ENCODE results near the gene PRMT7.
A peak's percentile ranks its signal among the peaks of the same experiment; 100 is the strongest.

Gene PRMT7, protein sequence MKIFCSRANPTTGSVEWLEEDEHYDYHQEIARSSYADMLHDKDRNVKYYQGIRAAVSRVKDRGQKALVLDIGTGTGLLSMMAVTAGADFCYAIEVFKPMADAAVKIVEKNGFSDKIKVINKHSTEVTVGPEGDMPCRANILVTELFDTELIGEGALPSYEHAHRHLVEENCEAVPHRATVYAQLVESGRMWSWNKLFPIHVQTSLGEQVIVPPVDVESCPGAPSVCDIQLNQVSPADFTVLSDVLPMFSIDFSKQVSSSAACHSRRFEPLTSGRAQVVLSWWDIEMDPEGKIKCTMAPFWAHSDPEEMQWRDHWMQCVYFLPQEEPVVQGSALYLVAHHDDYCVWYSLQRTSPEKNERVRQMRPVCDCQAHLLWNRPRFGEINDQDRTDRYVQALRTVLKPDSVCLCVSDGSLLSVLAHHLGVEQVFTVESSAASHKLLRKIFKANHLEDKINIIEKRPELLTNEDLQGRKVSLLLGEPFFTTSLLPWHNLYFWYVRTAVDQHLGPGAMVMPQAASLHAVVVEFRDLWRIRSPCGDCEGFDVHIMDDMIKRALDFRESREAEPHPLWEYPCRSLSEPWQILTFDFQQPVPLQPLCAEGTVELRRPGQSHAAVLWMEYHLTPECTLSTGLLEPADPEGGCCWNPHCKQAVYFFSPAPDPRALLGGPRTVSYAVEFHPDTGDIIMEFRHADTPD

DNA sequence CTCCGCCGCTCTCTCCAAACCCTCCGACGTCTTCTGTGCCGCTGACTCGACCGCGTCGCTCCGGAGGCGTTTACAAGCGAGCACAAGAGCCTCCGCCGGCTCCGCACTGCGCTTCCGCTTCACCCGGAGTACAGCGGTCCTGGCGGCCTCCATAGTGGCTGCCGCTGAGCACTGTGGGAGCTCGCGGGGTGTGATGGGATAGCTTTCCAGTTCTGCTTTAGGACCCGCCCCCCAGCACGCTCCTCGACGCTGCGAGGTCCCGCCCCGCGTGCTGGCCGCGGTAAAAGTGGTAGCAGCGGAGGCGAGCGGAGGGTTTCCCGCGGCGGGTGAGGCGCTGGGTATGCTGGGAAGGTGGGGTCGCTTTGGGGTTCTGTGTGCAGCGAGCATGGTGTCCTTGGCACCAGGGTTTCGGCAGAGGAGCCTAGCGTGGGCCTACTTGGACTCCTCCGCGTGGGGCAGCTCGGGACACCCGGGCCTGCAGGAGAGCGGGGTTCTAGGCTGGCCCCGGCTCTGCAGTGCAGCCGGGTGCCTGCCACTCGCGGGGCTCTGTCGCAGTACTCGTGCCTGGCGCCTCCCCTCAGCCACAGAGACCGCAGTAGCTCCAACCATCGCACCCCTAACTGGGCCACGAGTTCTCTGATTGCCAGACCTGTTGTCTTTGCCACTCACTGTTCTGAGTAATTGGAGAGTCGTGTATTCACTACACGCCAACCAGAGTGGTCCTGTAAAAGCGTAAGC lies at the start of gene PRMT7, which contains the start of gene SLC7A6OS:
Gene PRMT7, plus strand, starts transcription at position 246 of the 738 bp plus-strand sequence. CDS start 4,961 bp downstream, outside the sequence.
Gene SLC7A6OS, minus strand, starts transcription at position 173 of the 738 bp plus-strand sequence. Its CDS starts 20 bp downstream, at position 153.
- DNase-seq (ENCODE audit: low spot score) = peak; percentile 79
- peak; percentile 57 for FAIRE-seq

DNA sequence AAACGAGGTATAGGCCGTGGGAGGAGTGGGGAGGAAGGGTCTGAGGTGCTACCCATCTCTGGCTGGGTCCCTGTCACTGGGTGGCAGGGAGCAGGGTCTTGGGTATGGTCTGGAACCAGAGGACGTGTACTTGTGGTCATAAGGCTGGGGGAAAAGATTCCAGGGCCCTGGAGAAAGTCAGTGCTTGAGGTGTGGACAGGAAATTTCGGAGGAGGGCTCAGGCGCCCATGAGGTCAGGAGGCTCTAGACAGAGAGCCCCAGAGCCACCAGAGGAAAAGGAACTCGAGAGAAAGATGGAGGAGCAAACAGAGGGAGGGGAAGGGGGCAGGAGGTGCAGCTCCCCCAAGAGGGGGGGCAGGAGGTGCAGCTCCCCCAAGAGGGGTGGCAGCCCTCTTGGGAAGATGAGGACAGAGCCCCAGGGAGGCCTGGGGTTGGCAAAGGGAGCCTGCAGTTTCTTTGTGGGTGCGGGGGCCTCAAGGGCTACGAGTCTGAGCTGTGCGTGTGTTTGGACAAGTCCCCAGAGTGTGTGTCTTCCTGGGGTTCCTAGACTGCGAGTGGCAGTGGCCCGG lies 47.2 kb upstream of the PRMT7 start:
- FAIRE-seq (no peak), DNase-seq (ENCODE audit: low spot score) (no peak)

DNA sequence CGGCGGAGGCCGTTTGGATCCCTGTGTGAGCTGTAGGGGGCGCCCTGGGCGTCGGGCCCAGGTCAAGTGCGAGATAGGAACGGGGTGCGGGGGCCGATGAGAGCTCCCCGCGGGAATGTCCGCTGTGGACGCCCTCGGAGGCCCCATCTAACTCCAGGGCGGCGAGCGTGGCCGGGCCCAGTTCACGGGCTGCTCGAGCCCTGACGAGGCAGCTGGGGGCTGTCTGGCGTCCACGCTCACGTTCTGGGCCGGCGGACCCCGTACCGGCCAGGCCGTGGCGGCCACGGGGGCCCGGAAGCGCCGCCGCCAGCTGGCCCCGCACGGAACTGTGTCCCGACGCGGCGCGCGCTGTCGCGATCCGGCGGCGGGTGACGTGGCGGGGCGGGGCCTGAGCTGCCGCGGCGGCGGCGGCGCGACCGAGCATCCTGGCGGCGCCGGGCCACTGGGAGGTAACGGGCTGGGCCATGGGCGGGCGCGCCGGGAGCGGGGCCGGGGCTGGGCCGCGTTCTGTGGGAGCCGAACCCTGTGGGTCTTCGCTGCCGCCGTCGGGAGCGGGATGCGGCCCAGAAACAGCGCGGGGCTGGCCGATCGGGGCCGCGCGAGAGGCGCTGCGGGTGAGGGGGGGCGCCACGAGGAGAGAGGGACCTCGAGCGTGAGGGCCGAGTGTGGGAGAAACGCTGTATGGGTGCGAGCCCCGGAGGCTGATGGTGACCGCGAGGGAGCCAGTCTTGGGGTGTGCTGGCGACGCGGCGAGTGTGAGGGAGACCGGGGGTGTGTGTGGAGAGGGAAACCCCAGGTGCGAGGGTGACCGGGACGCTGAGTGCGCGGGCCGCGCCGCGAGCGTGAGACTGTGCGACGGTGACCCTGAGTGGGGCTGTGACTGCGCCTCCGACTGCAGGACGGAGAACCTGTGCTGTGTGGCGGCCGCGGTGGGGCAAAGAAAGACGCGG lies 46.4 kb upstream of the PRMT7 start, which contains the start of gene SLC7A6:
Gene SLC7A6, plus strand, starts transcription at position 399 of the 950 bp plus-strand sequence. CDS start 10,201 bp downstream, outside the sequence.
- DNase-seq (ENCODE audit: low spot score) = peak; percentile 56
- FAIRE-seq = no peak

DNA sequence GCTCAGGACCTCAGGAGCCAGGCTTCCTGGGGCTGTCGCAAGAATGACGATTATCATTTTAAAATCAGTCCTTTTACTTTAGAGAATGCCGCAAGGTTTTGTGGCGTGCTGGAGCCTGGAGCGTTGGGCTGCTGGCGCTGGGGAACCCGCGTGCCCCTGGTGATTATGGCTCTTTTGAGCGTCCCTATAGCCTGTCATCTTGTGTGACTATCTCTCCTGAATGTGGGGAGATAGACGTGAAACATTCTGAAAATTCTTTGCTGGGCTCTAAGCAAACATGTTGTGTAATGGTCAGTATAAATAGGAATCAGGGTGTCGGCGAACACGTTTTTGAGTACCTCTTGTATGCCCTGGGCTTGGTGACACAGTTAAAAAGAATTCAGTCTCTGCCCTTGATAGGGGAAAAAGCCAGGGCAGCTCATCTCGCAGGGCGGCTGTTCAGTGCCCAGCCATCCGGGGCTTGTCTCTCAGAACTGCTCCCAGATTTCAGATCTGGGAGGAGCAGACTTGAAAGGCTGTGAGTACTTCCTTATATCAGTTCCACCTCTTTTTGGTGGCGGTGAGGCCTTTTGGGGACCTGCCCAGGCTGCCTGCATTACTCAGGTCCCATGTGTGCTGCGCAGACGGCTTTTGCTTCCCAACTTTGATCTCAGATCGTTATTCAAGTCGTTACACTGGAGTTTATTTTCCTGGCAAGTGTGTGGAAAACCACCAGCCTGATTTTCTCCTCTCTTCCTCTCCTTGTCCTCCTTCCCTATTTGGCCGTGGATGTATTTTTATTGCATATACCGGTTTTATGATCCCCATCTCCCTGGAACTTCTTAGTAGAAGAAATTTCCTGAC lies 45.5 kb upstream of the PRMT7 start:
- FAIRE-seq (peak; percentile 65), DNase-seq (ENCODE audit: low spot score) (peak; percentile 87)

DNA sequence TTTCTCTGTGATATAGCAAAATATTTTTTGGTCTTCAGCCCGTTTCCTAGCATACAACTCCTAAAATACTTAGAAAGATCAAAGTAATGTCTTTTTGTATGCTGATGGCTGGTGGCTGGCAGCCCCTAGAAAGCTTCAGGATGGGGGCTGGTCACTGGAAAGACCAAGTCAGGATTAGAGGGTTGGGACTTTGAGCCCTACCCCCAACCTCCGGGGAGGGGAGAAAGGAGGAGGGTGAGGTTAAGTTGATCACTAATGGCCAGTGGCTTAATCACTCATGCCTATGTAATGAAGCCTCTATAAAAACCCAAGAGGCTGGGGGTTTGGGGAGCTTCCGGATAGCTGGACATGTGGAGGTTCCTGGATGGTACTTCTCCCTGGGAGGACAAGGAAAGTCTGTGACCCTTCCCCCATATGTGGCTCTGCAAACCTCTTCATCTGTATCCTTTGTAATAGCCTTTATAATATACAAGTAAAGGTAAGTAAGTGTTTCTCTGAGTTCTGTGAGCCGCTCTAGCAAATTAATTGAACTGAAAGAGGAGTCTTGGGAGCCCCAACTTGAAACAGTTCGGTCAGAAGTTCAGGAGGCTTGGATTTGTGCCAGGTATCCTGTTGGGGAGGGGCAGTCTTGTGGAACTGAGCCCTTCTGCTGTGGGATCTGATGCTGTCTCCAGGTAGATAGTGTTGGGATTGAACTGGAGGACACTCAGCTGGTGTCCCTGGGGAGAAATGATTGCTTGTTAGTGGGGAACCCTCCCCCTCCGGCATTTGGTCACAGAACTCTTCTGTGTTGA lies 43.0 kb upstream of the PRMT7 start:
- FAIRE-seq (no peak), DNase-seq (ENCODE audit: low spot score) (no peak)

DNA sequence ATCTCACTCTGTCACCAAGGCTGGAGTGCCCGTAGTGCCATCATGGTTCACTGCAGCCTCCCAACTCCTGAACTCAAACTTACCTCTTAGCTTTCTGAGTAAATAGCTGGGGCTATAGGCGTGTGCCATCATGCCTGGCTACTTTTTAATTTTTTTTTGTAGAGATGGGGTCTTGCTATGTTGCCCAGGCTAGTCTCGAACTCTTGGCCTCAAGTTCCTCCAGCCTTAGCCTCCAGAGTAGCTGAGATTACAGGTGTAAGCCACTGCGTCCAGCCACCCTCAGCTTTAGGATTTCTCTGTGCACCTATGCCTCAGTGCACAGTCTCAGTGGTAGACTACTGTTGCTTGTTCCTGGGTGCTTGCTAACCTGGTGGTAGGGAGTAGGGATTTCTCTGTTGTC lies 41.0 kb upstream of the PRMT7 start:
- no peak for FAIRE-seq

DNA sequence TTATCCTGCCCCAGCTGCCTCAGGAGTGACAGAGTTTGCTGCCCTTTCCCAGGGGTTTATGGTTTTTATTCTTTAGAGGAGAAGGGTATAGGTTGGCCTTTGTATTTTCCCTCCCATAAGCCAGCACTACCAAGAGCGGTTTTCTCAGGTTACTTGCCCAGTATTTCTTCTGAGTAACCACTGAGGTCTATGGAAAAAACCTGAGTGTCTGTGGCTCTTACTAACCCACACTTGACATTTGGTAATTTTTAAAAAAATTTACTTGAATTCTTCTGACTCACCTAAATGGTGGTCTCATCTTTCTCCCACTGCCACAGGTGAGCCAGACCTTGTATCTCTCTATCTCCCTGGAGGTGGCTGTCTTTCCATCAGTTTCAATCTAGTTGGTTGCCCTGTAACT lies 40.5 kb upstream of the PRMT7 start:
- no peak for FAIRE-seq
- DNase-seq (ENCODE audit: low spot score) = no peak

More for the DNA sequence above, 41.0 kb upstream of the PRMT7 start:
- no peak for DNase-seq (ENCODE audit: low spot score)

DNA sequence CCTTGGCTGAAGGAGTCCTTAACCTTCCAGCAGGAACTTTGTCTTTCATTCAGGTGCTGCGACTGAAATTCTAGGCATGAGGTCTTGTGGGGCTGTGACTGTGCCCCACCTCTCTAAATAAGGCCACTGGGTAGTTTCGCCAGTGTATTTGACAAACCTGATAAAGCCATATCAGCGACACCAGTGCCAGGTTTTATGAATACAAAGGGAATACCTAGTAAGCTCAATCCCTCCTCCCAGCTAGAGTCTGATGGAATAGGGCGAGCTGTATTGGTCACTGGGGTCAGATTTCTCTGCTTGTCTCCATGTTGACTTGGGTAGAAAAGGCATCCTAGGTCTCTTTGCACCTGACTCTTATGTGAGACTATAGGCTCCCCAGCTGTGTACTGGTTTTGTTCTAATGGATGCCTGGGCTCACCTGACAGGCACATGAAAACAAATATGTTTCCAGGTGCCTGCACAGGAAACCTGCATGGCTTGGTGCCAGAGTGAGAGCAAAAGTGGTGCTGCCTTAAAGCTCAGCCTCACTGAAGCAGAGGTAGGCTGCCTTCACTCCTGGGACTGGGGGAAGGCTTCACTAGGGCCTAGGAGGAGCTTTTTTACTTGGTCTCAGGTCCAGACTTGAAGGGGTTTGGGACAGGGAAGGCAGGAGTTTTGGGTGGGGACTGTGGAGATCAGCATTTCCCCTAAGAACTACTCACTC lies 38.2 kb upstream of the PRMT7 start:
- no peak for FAIRE-seq
- DNase-seq (ENCODE audit: low spot score) = no peak

DNA sequence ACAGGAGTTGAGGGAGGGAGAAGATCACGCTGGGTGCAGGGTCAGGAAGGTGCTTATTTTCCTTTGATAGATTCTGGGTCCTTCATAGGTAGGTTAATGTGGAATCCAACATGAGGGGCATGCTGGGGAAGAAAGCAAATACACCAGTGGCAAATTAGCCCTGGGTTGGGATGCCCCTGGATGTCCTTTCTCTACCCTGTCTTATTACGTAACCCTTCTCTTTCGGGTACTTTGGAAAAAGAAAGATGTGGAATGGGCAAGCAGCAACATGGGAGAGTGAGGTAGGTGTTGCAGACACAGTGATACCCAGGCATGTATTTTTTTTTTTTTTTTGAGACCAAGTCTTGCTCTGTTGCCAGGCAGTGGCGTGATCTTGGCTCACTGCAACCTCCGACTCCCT lies 37.4 kb upstream of the PRMT7 start:
- FAIRE-seq = no peak
- no peak for DNase-seq (ENCODE audit: low spot score)

DNA sequence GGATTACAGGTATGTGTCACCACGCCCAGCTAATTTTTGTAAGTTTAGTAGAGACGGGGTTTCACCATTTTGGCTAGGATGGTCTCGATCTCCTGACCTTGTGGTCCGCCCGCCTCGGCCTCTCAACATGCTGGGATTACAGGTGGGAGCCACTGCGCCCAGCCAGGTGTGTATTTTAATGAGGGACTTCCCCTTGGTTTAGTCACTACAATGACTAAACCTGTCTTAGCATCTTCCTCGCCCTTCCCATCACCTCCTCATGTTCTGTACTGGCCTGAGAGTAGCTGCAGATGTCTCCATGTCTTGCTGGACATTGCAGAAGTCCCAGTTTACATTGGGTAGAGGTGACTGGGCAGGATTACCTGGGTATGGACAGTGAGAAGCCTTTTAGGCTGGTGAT lies 36.9 kb upstream of the PRMT7 start:
- DNase-seq (ENCODE audit: low spot score) (no peak), FAIRE-seq (no peak)

DNA sequence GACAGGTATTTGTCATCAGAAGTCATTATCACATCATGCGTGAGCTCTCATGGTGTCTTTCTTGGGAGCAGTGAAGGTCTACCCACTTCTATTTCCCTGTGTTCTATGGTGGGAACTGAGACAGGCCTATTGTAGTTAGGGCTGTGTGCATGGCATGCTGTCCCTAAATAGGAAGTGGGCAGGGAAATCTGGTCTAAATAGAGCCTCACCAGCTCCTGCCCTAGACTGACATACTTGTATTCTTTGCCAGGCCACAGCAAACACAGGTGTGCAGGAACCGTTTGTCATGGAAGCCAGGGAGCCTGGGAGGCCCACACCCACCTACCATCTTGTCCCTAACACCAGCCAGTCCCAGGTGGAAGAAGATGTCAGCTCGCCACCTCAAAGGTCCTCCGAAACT lies 36.4 kb upstream of the PRMT7 start:
- no peak for DNase-seq (ENCODE audit: low spot score)
- no peak for FAIRE-seq

DNA sequence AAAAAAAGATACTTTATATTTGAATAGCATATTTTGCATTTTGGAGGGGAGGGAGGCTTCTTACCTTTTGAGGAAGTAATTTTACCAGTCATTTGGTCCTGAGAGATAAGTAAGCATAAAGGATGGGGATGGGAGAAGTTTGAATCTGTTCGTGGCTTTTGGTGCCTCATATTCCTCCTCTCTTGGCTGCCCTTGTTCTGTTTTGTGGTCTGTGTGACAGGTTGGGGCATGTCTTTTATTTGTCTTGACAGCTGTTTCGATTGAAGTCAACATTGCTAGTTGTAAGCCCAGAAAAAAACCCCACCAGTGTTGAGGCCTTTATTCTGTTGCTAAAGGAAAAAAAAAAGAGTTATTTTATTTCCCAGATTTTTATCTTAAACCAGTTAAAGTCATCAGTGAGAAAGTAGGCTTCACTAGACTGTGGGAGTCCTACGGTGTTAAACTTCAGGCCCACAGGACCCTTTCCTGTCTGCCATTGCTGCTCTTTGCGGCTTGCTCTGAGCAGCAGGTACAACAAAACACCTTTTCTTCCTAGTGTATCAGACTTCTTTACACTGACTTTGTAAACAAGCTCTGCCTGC lies 35.1 kb upstream of the PRMT7 start:
- no peak for DNase-seq (ENCODE audit: low spot score)
- no peak for FAIRE-seq

DNA sequence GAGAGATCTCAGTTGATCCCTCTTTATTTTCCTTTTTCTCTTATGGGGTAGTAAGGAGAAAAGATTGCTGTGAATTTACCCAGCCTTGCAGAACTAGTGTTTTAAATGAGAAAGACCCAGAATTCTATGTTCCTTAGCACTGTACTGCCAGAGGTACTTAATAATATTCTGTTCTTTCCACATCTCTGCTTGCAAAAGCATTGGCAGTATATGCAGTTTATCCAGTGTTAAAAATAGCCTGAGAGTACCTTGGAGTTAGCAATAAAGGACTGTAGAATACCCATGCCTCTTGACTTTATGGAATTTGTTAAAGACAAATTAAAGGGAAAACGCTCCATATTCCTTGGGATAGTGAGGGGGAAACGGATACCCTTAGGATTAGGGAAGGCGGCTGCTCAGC lies 34.6 kb upstream of the PRMT7 start:
- FAIRE-seq = no peak

DNA sequence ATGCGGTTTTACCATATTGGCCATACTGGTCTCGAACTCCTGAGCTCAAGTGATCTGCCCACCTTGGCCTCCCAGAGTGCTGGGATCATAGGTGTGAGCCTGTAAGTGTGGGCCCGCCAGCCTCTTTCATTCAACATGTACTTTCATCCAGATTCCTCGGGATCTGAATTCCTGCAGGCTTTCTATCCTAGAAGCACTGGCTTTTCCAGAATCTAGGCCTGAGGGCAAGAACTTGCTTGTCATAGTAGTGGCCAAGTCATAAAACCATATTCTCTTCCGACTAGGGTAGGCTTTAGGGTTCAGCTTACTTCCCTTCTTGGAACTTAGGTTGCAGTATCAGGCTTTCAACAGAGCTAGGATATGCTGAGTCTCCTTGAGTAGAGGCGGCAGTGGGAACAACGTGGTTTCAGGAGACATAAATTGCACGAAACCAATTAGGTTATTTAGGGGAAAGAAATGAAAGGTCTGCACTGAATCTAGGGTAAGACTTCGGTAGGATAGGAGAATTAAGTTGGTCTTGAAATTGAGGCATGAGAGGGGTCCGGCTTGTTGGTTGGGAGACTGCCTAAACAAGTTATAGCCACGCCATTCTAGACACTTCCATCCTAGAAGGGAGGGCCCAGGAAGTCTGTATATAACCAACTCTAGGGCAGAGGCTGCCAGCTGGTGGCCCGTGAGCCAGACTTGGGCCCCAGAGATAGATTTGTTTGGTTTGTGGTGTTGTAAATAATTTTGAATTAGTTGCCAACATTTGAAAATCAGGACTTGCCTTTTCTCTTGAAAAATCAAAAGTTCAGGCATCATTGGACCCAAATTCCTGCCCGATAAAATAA lies 30.9 kb upstream of the PRMT7 start:
- FAIRE-seq = no peak
- DNase-seq (ENCODE audit: low spot score) = no peak

More for the DNA sequence above, 34.6 kb upstream of the PRMT7 start:
- no peak for DNase-seq (ENCODE audit: low spot score)

DNA sequence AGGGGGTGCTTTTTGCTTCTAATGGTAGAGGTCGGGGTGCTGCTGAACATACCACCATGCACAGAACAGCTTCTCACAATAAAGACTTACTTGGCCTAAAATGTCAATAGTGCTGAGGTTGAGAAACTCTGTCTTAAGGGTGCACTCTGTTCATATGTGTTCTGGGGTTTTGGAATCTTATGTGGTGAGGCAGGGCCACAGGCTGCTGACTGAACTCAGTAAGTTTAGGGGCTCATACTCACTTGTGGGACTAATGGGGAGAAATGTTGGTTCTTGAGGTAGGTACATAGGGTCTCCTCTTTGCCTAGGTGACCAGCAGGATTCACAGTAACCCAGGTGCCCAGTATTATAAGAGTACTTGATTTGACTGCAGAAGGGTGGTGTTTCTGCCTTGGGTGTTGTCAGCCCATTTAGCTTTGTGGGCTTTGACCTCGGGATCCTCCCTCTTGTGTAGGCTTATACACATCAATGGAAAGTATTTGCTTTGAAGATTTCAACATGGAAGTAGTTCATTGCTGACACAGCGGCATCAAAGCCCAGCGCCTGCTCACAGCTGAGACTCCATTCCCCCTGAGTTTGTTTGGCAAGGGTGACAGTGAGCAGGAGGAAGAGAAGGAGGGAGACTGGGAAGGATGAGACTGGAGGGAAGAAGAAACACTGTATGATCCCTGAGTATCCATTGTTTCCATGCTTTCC lies 29.3 kb upstream of the PRMT7 start:
- no peak for DNase-seq (ENCODE audit: low spot score)
- no peak for FAIRE-seq

DNA sequence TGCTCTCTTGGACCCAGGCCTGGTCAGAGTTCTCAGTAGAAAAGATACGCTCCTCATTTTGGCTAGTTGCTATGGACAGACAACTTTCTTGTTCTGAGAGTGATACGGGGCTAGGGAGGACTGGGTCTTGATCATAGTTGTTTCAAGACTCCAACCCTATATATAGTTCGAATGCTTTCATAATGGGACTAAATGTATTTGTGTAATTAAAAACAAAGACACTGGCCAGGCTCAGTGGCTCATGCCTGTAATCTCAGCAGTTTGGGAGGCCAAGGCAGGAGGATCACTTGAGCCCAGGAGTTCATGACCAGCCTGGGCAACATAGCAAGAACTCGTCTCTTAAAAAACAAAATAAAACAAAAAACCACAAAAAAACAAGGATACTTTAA lies 28.8 kb upstream of the PRMT7 start:
- DNase-seq (ENCODE audit: low spot score) (no peak), FAIRE-seq (no peak)
